Measurements from ENCODE around the gene NOC2L. TPM values are rescaled to one million over a fixed set of nuclear protein-coding genes. Genes with fewer than 3 reads are reported as not detected.

NOC2L gene
- polyA plus RNA-seq, 1 donor (not counting 4 experiments of a cell fraction or from before 2014, with no cell fraction given) = 51.8 TPM

GRCh38 chr1:981955-982558, 23.0 kb upstream of the NOC2L start, which contains the start of gene PERM1:
PERM1 (minus strand) TSS chr1:982093; CDS start chr1:981029, 1,064 bp downstream.
- Histone ChIP-seq H3K79me2 (ENCODE audit: control insufficient read depth, insufficient read depth, low read length) (no peaks in the 10 kb centered on the region), H3K4me1 (ENCODE audit: control insufficient read depth, extremely low read depth, insufficient read depth, low read length) (no peaks in the 10 kb centered on the region), H3K4me3 (ENCODE audit: control insufficient read depth in 2 of 3, extremely low read depth in 1 of 3, insufficient read depth in 2 of 3, low read depth in 1 of 3, low read length in 3 of 3) (no peak within 1 kb of the TSS), H4K20me1 (ENCODE audit: control insufficient read depth, extremely low read depth, insufficient read depth, low read length) (no peaks in the 10 kb centered on the region), H3K27me3 (ENCODE audit: control insufficient read depth, extremely low read depth, insufficient read depth, low read length) (peaks cover 51% of the 10 kb centered on the region), H3K9me3 (ENCODE audit: control insufficient read depth, low read depth, low read length) (no peaks in the 10 kb centered on the region), H3K9ac (ENCODE audit: control insufficient read depth, extremely low read depth, insufficient read depth, low read length) (no peak within 1 kb of the TSS), H3K4me2 (ENCODE audit: control insufficient read depth, extremely low read depth, insufficient read depth, low read depth, low read length) (no peak within 1 kb of the TSS), H3K9me1 (ENCODE audit: control insufficient read depth, extremely low read depth, insufficient read depth, low read length) (no peaks in the 10 kb centered on the region), H3K27ac (ENCODE audit: control insufficient read depth, insufficient read depth, low read length) (no peak within 1 kb of the TSS), H3K36me3 (ENCODE audit: control insufficient read depth in 2 of 2, extremely low read depth in 1 of 2, insufficient read depth in 2 of 2, low read length in 2 of 2) (no peaks in the 10 kb centered on the region), H2AFZ (ENCODE audit: control insufficient read depth, low read length) (no peak within 1 kb of the TSS)
- DNase-seq (ENCODE audit: low read depth, low spot score) (no peak), FAIRE-seq (no peak)
- TF ChIP-seq CTCF (optimal IDR thresholded peaks at IDR 0.05 in 1 of 3, IDR thresholded peaks at IDR 0.05 in 1 of 3, conservative IDR thresholded peaks at IDR 0.05 in 1 of 3; ENCODE audit: extremely low read depth in 1 of 3, insufficient read depth in 2 of 3, low read length in 3 of 3) (no peak), EZH2 (IDR thresholded peaks at IDR 0.05; ENCODE audit: low read length) (no peak)
- dilution Hi-C loops (cut with MboI; ENCODE audit: extremely low pct_ligation_motif_present, low sequenced_read_pairs) = no loop called here

GRCh38 chr1:981491-981954, 22.5 kb upstream of the NOC2L start:
- FAIRE-seq (no peak), DNase-seq (ENCODE audit: low read depth, low spot score) (no peak)
- Histone ChIP-seq H3K79me2 (ENCODE audit: control insufficient read depth, insufficient read depth, low read length) (no peaks in the 10 kb centered on the region), H3K9ac (ENCODE audit: control insufficient read depth, extremely low read depth, insufficient read depth, low read length) (no peak overlapping the region), H2AFZ (ENCODE audit: control insufficient read depth, low read length) (no peak overlapping the region), H4K20me1 (ENCODE audit: control insufficient read depth, extremely low read depth, insufficient read depth, low read length) (no peaks in the 10 kb centered on the region), H3K4me1 (ENCODE audit: control insufficient read depth, extremely low read depth, insufficient read depth, low read length) (no peaks in the 10 kb centered on the region), H3K36me3 (ENCODE audit: control insufficient read depth in 2 of 2, extremely low read depth in 1 of 2, insufficient read depth in 2 of 2, low read length in 2 of 2) (no peaks in the 10 kb centered on the region), H3K27me3 (ENCODE audit: control insufficient read depth, extremely low read depth, insufficient read depth, low read length) (peaks cover 51% of the 10 kb centered on the region), H3K4me2 (ENCODE audit: control insufficient read depth, extremely low read depth, insufficient read depth, low read depth, low read length) (no peak overlapping the region), H3K27ac (ENCODE audit: control insufficient read depth, insufficient read depth, low read length) (no peak overlapping the region), H3K4me3 (ENCODE audit: control insufficient read depth in 2 of 3, extremely low read depth in 1 of 3, insufficient read depth in 2 of 3, low read depth in 1 of 3, low read length in 3 of 3) (no peak overlapping the region), H3K9me1 (ENCODE audit: control insufficient read depth, extremely low read depth, insufficient read depth, low read length) (no peaks in the 10 kb centered on the region), H3K9me3 (ENCODE audit: control insufficient read depth, low read depth, low read length) (no peaks in the 10 kb centered on the region)
- TF ChIP-seq CTCF (optimal IDR thresholded peaks at IDR 0.05 in 1 of 3, IDR thresholded peaks at IDR 0.05 in 1 of 3, conservative IDR thresholded peaks at IDR 0.05 in 1 of 3; ENCODE audit: extremely low read depth in 1 of 3, insufficient read depth in 2 of 3, low read length in 3 of 3) (no peak), EZH2 (IDR thresholded peaks at IDR 0.05; ENCODE audit: low read length) (no peak)
- dilution Hi-C loops (cut with MboI; ENCODE audit: extremely low pct_ligation_motif_present, low sequenced_read_pairs) = no loop called here

Measured in keratinocyte (primary cell).